Measurements from ENCODE around the gene NBAS. TPM values are rescaled to one million over a fixed set of nuclear protein-coding genes. Genes with fewer than 3 reads are reported as not detected.

NBAS gene
- total and polyA plus RNA-seq, 9 of the 15 experiments (the other 6 are each of a cell fraction or from before 2014, with no cell fraction given): 15.3 to 94.4 (median 69.9) TPM

- Histone ChIP-seq H3K27me3 (ENCODE audit: control insufficient read depth in 2 of 2, insufficient read depth in 2 of 2, low read length in 2 of 2) (no peaks in the 10 kb centered on the region), H3K79me2 (ENCODE audit: control insufficient read depth, insufficient read depth, low read length) (peaks cover 94% of the 10 kb centered on the region), H2AFZ (ENCODE audit: low read depth, low read length) (peak overlapping the region; percentile 18; the same call in 1 of the 2 replicates), H3K9ac (ENCODE audit: insufficient read depth in 1 of 2, low read depth in 2 of 2, low read length in 2 of 2) (peak overlapping the region; percentile 64 to 76; a peak in 3 of 4 replicates), H3K4me3 (peak overlapping the region; percentile 16; the same call in 1 of the 2 replicates), H3K9me1 (ENCODE audit: control insufficient read depth, insufficient read depth, low read length) (no peaks in the 10 kb centered on the region), H3K9me3 (replicated peaks; ENCODE audit: control insufficient read depth, insufficient read depth, low read depth, low read length) (no peaks in the 10 kb centered on the region), H3K4me2 (ENCODE audit: insufficient read depth, low read length) (peak overlapping the region; percentile 78), H3K36me3 (ENCODE audit: control insufficient read depth, insufficient read depth, low read length) (peaks cover 58% of the 10 kb centered on the region), H3K27ac (ENCODE audit: extremely low read depth, low read depth, low read length) (peak overlapping the region; percentile 95), H4K20me1 (replicated peaks; ENCODE audit: control insufficient read depth, insufficient read depth, low read length) (no peaks in the 10 kb centered on the region), H3K4me1 (replicated peaks in 1 of 2; ENCODE audit: control insufficient read depth in 2 of 2, insufficient read depth in 2 of 2, low read length in 2 of 2) (peaks cover 16 to 36% of the 10 kb centered on the region in 2 experiments)
- ChIA-PET CTCF (ENCODE audit: low intra/inter-chr PET ratio) (no interaction called here), POLR2A (interaction anchor here (0.9 to 1.8 kb wide), 2 partner anchors 10 to 16 kb away, joined by 3 to 4 read pairs; no protein-coding TSS in a partner anchor)
- DNase-seq (ENCODE audit: extremely low read depth in 1 of 4, low spot score in 3 of 4) (peak; percentile 46 to 74 (median 50)), ATAC-seq (peak; percentile 51), FAIRE-seq (peak; percentile 58)
- in situ Hi-C loops (cut with MboI) (no loop called here), intact Hi-C loops (cut with micrococcal nuclease) (no loop called here)
- WGBS (ENCODE audit: insufficient coverage, low coverage, missing lambda C conversion rate): 0% methylated on average over 3 of the region's 3 CpGs
- BruUV-seq (replicated peaks): TSS peak; percentile 13
- no peak for TF ChIP-seq THAP7 (CRISPR knock-in tag; IDR thresholded peaks at IDR 0.05)
- TF ChIP-seq MECOM (CRISPR knock-in tag; IDR thresholded peaks at IDR 0.05): no peak
- TF ChIP-seq NFRKB (IDR thresholded peaks at IDR 0.05; ENCODE audit: low read depth): peak; percentile 79; the same call in 1 of the 2 replicates
- peak; percentile 11 for TF ChIP-seq TAF9B (IDR thresholded peaks at IDR 0.05; ENCODE audit: partially characterized antibody)
- TF ChIP-seq GATAD2A (IDR thresholded peaks at IDR 0.05): no peak
- TF ChIP-seq SREBF1 (IDR thresholded peaks at IDR 0.05; ENCODE audit: borderline replicate concordance, low read depth, low read length): no peak
- TF ChIP-seq MITF (IDR thresholded peaks at IDR 0.05): no peak
- no peak for TF ChIP-seq FOSL1 (tag; conservative IDR thresholded peaks at IDR 0.05)
- TF ChIP-seq POLR2A (conservative IDR thresholded peaks at IDR 0.05): peak; percentile 58
- peak; percentile 63; the same call in 1 of the 2 replicates for TF ChIP-seq EHMT2 (IDR thresholded peaks at IDR 0.05)
- no peak for TF ChIP-seq CUX1 (CRISPR knock-in tag; IDR thresholded peaks at IDR 0.05)
- TF ChIP-seq SP1 (CRISPR knock-in tag; IDR thresholded peaks at IDR 0.05): no peak
- 0 out of 2 replicates have a peak, but pooled peaks have one; percentile 41 for TF ChIP-seq LARP7 (IDR thresholded peaks at IDR 0.05)
- TF ChIP-seq ZNF3 (CRISPR knock-in tag; IDR thresholded peaks at IDR 0.05): no peak
- no peak for TF ChIP-seq CBX1 (IDR thresholded peaks at IDR 0.05; ENCODE audit: low read depth)
- TF ChIP-seq GTF2B (IDR thresholded peaks at IDR 0.05; ENCODE audit: extremely low read depth, insufficient read length): no peak
These were observed 5.4 kb downstream of the NBAS start for GRCh38 chr2:15555760-15556193.

Data from K562 (cell line).